ENCODE measurements around the gene SPSB4.

- TF ChIP-seq CTCF (IDR thresholded peaks at IDR 0.05; ENCODE audit: low read depth, low read length, missing input control) (no peak), RAD21 (IDR thresholded peaks at IDR 0.05) (no peak), MAX (IDR thresholded peaks at IDR 0.05) (no peak), ATF3 (IDR thresholded peaks at IDR 0.05) (no peak), GABPA (IDR thresholded peaks at IDR 0.05 in 1 of 2, conservative IDR thresholded peaks at IDR 0.05 in 1 of 2) (no peak), HNF4A (conservative IDR thresholded peaks at IDR 0.05) (no peak)
Measured at GRCh38 chr3:141067206-141067974, 16.2 kb downstream of the SPSB4 start.

Measured in liver (tissue), 3 donors.